Neural cell (in vitro differentiated cells): ENCODE measurements around the gene SEC63. TPM values are rescaled to one million over a fixed set of nuclear protein-coding genes. Genes with fewer than 3 reads are reported as not detected.

ENCODE experiments used
- H2AFZ ChIP-seq: fragments of 200-600, 300-800 bp; sonication (generic), shearing (Covaris generic); 2 replicates; pipeline ENCODE4 v1.6.0; 2014; ENCODE audit warnings: low read depth, mild to moderate bottlenecking, antibody characterized with exemption, low read length, moderate library complexity
- H3F3A ChIP-seq: fragments of 200-600 bp; shearing (Covaris generic); 2 replicates; pipeline ENCODE4 v1.6.1; 2016; ENCODE audit warnings: mild to moderate bottlenecking, moderate library complexity, mixed read lengths, antibody characterized with exemption, low read length; ENCODE audit not compliant: insufficient read depth, poor library complexity, severe bottlenecking
- H3K27ac ChIP-seq: fragments of 200-600, 300-800 bp; sonication (generic), shearing (Covaris generic); 2 replicates; pipeline ENCODE4 v1.5.1; 2014; ENCODE audit warnings: mild to moderate bottlenecking, low read length, moderate library complexity
- H3K27me3 ChIP-seq: fragments of 300-800, 200-600 bp; sonication (generic), shearing (Covaris generic); 2 replicates; pipeline ENCODE4 v1.6.0; 2014; ENCODE audit warnings: mild to moderate bottlenecking, low read depth, low read length, moderate library complexity; ENCODE audit not compliant: insufficient read depth
- H3K36me3 ChIP-seq: fragments of 300-800, 200-600 bp; sonication (generic), shearing (Covaris generic); 2 replicates; pipeline ENCODE4 v1.5.1; 2014; ENCODE audit warnings: mild to moderate bottlenecking, antibody characterized with exemption, low read length, moderate library complexity; ENCODE audit not compliant: insufficient read depth
- H3K4me2 ChIP-seq: fragments of 300-800, 200-600 bp; sonication (generic), shearing (Covaris generic); 2 replicates; pipeline ENCODE4 v1.6.0; 2014; ENCODE audit warnings: mild to moderate bottlenecking, low read length
- H3K4me3 ChIP-seq: fragments of 300-800, 200-600 bp; sonication (generic), shearing (Covaris generic); 2 replicates; pipeline ENCODE4 v1.5.1; 2014; ENCODE audit warnings: mild to moderate bottlenecking, low read length, moderate library complexity
- H3K79me2 ChIP-seq: fragments of 200-600 bp; shearing (Covaris generic); replicated peaks from 2 replicates; pipeline ENCODE4 v1.6.0; 2014; ENCODE audit warnings: mild to moderate bottlenecking, low read length, moderate library complexity; ENCODE audit not compliant: insufficient read depth
- H3K9ac ChIP-seq: fragments of 300-800, 200-600 bp; sonication (generic), shearing (Covaris generic); 2 replicates; pipeline ENCODE4 v1.6.1; 2016; ENCODE audit warnings: mild to moderate bottlenecking, low read length, mixed read lengths
- H3K9me2 ChIP-seq: fragments of 200-600 bp; shearing (Covaris generic); 2 replicates; pipeline ENCODE4 v1.6.1; 2016; ENCODE audit warnings: mild to moderate bottlenecking, low read length, mixed read lengths; ENCODE audit not compliant: insufficient read depth
- H3K9me3 ChIP-seq: fragments of 200-600, 300-800 bp; sonication (generic), shearing (Covaris generic); 2 replicates; pipeline ENCODE4 v1.6.1; 2016; ENCODE audit warnings: mild to moderate bottlenecking, mixed run types, low read length, moderate library complexity, mixed read lengths
- H4K20me1 ChIP-seq: fragments of 200-600 bp; shearing (Covaris generic); 2 replicates; pipeline ENCODE4 v1.6.1; 2016; ENCODE audit warnings: mild to moderate bottlenecking, mixed run types; ENCODE audit not compliant: insufficient read depth
- EP300 ChIP-seq: fragments of 450-650 bp; conservative IDR thresholded peaks from 2 replicates; pipeline ENCODE4 v1.6.1; 2014; ENCODE audit warnings: antibody characterized with exemption, mild to moderate bottlenecking, moderate library complexity; ENCODE audit not compliant: poor library complexity, severe bottlenecking
- EZH2 ChIP-seq: fragments of 200-600, 300-800 bp; shearing (Covaris generic), sonication (generic); IDR thresholded peaks from 2 replicates; pipeline ENCODE4 v1.6.1; 2014; ENCODE audit warnings: antibody characterized with exemption, low read length, borderline replicate concordance, mild to moderate bottlenecking; ENCODE audit not compliant: insufficient read depth, poor library complexity, severe bottlenecking
- MXI1 ChIP-seq: fragments of 450-650 bp; conservative IDR thresholded peaks from 2 replicates; pipeline ENCODE4 v1.6.1; 2014; ENCODE audit warnings: antibody characterized with exemption, mild to moderate bottlenecking; ENCODE audit not compliant: poor library complexity, severe bottlenecking
- POLR2AphosphoS5 ChIP-seq: IDR thresholded peaks from 2 replicates; pipeline ENCODE4 v1.6.1; 2012
- RAD21 ChIP-seq: fragments of 450-650 bp; conservative IDR thresholded peaks from 2 replicates; pipeline ENCODE4 v1.6.1; 2014; ENCODE audit warnings: antibody characterized with exemption, mild to moderate bottlenecking, moderate library complexity
- SMC3 ChIP-seq: fragments of 450-650 bp; conservative IDR thresholded peaks from 2 replicates; pipeline ENCODE4 v1.6.1; 2014; ENCODE audit warnings: antibody characterized with exemption, mild to moderate bottlenecking, moderate library complexity; ENCODE audit not compliant: poor library complexity
- TAF1 ChIP-seq: IDR thresholded peaks from 2 replicates; pipeline ENCODE4 v1.6.1; 2012; ENCODE audit warnings: low read depth
- polyA plus RNA-seq: library from polyadenylated mRNA; depleted of rRNA; stranded (reverse); fragments of >200 nt; gene quantifications from 2 replicates; pipeline ENCODE4 v1.2.3, GENCODE V29; 2014
- TF ChIP-seq, protein P1 (sequence below): fragments of 450-650 bp; IDR thresholded peaks from 2 replicates; pipeline ENCODE4 v1.5.1; 2014; ENCODE audit warnings: antibody characterized with exemption, mild to moderate bottlenecking, moderate library complexity; ENCODE audit not compliant: poor library complexity, severe bottlenecking
- TF ChIP-seq, protein P2 (sequence below): IDR thresholded peaks from 2 replicates; pipeline ENCODE4 v1.6.1; 2012; ENCODE audit warnings: borderline replicate concordance

Gene SEC63
- polyA plus RNA-seq, 1 donor from 2014 or later = 34.8 TPM

DNA sequence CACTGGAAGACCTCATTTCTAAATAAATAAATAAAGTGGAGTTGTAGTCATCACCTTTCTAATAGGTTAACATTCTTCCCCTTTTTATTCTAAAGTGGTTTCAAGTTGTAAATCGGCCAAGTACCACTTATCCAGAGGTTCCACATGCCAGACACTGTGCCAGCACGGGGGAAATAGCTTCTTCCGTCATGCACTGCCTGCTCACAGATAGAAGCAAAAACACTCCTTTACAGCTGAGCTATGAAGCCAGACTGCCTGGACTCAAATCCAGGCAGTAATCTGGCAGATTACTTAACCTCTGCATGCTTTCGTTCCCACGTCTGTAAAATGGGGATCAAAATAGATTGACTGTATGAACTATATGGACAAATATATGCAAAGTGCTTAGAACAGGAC is 116.7 kb downstream of the SEC63 start:
- Histone ChIP-seq H3K4me3 (no peak overlapping the region), H3K9me2 (no peaks in the 10 kb centered on the region), H3K9me3 (no peaks in the 10 kb centered on the region), H4K20me1 (no peaks in the 10 kb centered on the region), H3K27me3 (no peaks in the 10 kb centered on the region), H3K79me2 (no peaks in the 10 kb centered on the region), H3K9ac (no peak overlapping the region), H3K4me2 (no peak overlapping the region), H3K27ac (no peak overlapping the region), H2AFZ (no peak overlapping the region), H3F3A (no peaks in the 10 kb centered on the region), H3K36me3 (no peaks in the 10 kb centered on the region)
- no peak for TF ChIP-seq RAD21
- no peak for TF ChIP-seq POLR2AphosphoS5
- no peak for TF ChIP-seq EP300
- TF ChIP-seq EZH2 = no peak
- no peak for TF ChIP-seq SMC3
- no peak for TF ChIP-seq MXI1
- TF ChIP-seq, protein P1, sequence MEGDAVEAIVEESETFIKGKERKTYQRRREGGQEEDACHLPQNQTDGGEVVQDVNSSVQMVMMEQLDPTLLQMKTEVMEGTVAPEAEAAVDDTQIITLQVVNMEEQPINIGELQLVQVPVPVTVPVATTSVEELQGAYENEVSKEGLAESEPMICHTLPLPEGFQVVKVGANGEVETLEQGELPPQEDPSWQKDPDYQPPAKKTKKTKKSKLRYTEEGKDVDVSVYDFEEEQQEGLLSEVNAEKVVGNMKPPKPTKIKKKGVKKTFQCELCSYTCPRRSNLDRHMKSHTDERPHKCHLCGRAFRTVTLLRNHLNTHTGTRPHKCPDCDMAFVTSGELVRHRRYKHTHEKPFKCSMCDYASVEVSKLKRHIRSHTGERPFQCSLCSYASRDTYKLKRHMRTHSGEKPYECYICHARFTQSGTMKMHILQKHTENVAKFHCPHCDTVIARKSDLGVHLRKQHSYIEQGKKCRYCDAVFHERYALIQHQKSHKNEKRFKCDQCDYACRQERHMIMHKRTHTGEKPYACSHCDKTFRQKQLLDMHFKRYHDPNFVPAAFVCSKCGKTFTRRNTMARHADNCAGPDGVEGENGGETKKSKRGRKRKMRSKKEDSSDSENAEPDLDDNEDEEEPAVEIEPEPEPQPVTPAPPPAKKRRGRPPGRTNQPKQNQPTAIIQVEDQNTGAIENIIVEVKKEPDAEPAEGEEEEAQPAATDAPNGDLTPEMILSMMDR = no peak

DNA sequence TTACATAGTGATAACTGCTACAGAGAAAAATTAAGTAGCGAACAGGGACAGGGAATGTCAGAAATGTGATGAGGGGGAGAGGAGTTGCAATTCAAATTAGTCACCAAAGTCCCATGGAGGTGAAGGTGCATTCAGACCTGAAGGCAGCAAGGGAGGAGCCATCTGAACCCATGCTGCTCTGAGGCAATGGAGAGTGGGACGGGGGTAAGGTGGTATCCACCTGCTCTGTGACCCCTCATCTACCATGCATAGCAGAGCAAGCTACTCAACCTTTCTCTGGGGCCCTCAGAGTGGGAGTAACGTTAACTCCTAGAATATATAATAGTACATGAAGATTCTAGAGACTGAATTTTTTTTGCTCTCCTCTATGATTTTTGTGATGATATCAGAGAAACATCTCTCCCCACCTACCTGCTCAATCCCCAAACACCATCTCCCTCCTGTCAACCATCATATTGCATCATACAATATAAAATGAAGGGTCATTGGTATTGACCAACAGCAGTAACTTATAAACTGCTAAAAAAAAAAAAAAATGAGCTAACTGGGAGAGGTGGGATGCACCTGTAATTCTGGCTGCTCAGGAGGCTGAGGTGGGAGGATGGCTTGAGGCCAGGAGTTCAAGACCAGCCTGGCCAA is 117.3 kb downstream of the SEC63 start:
- no peaks in the 10 kb centered on the region for H3K27me3 ChIP-seq
- H3F3A ChIP-seq = no peaks in the 10 kb centered on the region
- no peak overlapping the region for H3K4me3 ChIP-seq
- H3K27ac ChIP-seq = no peak overlapping the region
- no peak overlapping the region for H2AFZ ChIP-seq
- H3K36me3 ChIP-seq = no peaks in the 10 kb centered on the region
- H3K9me3 ChIP-seq = no peaks in the 10 kb centered on the region
- TF ChIP-seq EP300 (no peak), TAF1 (no peak), RAD21 (no peak), EZH2 (no peak), POLR2AphosphoS5 (no peak), SMC3 (no peak), MXI1 (no peak)
- TF ChIP-seq, protein P2, sequence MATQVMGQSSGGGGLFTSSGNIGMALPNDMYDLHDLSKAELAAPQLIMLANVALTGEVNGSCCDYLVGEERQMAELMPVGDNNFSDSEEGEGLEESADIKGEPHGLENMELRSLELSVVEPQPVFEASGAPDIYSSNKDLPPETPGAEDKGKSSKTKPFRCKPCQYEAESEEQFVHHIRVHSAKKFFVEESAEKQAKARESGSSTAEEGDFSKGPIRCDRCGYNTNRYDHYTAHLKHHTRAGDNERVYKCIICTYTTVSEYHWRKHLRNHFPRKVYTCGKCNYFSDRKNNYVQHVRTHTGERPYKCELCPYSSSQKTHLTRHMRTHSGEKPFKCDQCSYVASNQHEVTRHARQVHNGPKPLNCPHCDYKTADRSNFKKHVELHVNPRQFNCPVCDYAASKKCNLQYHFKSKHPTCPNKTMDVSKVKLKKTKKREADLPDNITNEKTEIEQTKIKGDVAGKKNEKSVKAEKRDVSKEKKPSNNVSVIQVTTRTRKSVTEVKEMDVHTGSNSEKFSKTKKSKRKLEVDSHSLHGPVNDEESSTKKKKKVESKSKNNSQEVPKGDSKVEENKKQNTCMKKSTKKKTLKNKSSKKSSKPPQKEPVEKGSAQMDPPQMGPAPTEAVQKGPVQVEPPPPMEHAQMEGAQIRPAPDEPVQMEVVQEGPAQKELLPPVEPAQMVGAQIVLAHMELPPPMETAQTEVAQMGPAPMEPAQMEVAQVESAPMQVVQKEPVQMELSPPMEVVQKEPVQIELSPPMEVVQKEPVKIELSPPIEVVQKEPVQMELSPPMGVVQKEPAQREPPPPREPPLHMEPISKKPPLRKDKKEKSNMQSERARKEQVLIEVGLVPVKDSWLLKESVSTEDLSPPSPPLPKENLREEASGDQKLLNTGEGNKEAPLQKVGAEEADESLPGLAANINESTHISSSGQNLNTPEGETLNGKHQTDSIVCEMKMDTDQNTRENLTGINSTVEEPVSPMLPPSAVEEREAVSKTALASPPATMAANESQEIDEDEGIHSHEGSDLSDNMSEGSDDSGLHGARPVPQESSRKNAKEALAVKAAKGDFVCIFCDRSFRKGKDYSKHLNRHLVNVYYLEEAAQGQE = no peak
- TF ChIP-seq, protein P1 = no peak
- no peaks in the 10 kb centered on the region for H3K79me2 ChIP-seq
- H3K9me2 ChIP-seq = no peaks in the 10 kb centered on the region
- no peaks in the 10 kb centered on the region for H4K20me1 ChIP-seq
- no peak overlapping the region for H3K9ac ChIP-seq
- no peak overlapping the region for H3K4me2 ChIP-seq
